Transverse colon (tissue), 3 donors: ENCODE measurements around the gene GPR139.

Source experiments
- EP300 ChIP-seq: sonication (generic); formaldehyde crosslinking; IDR thresholded peaks from one replicate; pipeline ENCODE4 v1.6.1; 2017; ENCODE audit warnings: antibody characterized with exemption, low read depth
- POLR2A ChIP-seq: fragments of 450-650 bp; IDR thresholded peaks from one replicate; pipeline ENCODE4 v1.6.1; 2016; ENCODE audit warnings: antibody characterized with exemption, mild to moderate bottlenecking, moderate library complexity
- TF ChIP-seq, protein P1 (sequence below), 5 experiments: fragments of 200-600 bp in 3 of 5; fragments of 450-650 bp in 2 of 5; sonication (generic) in 3 of 5; IDR thresholded peaks; 1 replicate in 2 of 5; 2 replicates in 3 of 5; pipeline ENCODE4 v1.5.1; 2016 to 2017; ENCODE audit warnings: antibody characterized with exemption in 5 of 5, inconsistent platforms in 3 of 5, mild to moderate bottlenecking in 2 of 5, moderate library complexity in 1 of 5

DNA sequence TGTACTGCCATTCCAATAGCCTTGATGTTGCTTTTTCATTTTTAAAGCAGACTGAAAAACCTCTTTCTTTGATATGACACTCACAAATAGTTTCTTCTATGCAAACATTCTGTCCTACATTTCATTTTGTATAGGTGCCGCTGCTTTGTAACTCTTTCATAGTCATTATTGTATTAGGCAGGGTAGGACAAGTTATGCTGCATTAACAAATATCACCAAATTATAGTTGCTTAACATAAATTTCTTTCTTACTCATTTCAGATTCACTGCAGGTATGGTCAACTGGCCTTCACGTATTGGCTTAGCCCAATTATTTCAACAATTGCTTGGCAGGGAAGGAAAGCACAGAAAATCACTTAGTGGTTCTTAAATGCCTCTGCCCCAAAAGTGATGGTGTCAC, 70.8 kb downstream of the GPR139 start:
- no peak for TF ChIP-seq POLR2A
- TF ChIP-seq, protein P1, sequence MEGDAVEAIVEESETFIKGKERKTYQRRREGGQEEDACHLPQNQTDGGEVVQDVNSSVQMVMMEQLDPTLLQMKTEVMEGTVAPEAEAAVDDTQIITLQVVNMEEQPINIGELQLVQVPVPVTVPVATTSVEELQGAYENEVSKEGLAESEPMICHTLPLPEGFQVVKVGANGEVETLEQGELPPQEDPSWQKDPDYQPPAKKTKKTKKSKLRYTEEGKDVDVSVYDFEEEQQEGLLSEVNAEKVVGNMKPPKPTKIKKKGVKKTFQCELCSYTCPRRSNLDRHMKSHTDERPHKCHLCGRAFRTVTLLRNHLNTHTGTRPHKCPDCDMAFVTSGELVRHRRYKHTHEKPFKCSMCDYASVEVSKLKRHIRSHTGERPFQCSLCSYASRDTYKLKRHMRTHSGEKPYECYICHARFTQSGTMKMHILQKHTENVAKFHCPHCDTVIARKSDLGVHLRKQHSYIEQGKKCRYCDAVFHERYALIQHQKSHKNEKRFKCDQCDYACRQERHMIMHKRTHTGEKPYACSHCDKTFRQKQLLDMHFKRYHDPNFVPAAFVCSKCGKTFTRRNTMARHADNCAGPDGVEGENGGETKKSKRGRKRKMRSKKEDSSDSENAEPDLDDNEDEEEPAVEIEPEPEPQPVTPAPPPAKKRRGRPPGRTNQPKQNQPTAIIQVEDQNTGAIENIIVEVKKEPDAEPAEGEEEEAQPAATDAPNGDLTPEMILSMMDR (IDR thresholded peaks at IDR 0.05), result no peak
- TF ChIP-seq EP300, result no peak
